Measurements from ENCODE around the gene WNT9A.

WNT9A gene

DNA sequence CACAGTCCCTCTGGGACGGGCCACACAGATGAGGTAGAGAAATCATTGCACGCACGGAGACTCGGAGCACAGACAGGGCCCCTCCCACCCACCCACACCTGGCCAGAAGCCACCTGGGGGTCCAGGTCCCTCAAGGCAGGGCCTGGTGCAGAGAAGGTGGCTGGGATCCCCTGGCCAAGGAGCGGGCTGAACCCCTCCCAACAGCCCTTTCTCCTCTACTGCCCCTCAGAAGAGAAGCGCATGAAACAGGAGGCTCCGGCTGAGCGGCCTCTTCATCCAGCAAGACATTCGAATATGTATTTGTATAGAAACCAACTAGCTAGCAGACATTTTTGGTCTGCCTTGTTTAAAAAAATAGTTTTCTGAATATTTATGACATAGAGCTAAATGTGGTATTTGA is 29.0 kb downstream of the WNT9A start:
- TF ChIP-seq, protein P1, sequence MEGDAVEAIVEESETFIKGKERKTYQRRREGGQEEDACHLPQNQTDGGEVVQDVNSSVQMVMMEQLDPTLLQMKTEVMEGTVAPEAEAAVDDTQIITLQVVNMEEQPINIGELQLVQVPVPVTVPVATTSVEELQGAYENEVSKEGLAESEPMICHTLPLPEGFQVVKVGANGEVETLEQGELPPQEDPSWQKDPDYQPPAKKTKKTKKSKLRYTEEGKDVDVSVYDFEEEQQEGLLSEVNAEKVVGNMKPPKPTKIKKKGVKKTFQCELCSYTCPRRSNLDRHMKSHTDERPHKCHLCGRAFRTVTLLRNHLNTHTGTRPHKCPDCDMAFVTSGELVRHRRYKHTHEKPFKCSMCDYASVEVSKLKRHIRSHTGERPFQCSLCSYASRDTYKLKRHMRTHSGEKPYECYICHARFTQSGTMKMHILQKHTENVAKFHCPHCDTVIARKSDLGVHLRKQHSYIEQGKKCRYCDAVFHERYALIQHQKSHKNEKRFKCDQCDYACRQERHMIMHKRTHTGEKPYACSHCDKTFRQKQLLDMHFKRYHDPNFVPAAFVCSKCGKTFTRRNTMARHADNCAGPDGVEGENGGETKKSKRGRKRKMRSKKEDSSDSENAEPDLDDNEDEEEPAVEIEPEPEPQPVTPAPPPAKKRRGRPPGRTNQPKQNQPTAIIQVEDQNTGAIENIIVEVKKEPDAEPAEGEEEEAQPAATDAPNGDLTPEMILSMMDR (IDR thresholded peaks at IDR 0.05; ENCODE audit: low read depth, low read length) = no peak
- no peak overlapping the region for H3K4me3 ChIP-seq (replicated peaks in 1 of 2; ENCODE audit: low read depth in 2 of 2, low read length in 2 of 2)
- no peak for DNase-seq (ENCODE audit: low read depth in 2 of 2)

DNA sequence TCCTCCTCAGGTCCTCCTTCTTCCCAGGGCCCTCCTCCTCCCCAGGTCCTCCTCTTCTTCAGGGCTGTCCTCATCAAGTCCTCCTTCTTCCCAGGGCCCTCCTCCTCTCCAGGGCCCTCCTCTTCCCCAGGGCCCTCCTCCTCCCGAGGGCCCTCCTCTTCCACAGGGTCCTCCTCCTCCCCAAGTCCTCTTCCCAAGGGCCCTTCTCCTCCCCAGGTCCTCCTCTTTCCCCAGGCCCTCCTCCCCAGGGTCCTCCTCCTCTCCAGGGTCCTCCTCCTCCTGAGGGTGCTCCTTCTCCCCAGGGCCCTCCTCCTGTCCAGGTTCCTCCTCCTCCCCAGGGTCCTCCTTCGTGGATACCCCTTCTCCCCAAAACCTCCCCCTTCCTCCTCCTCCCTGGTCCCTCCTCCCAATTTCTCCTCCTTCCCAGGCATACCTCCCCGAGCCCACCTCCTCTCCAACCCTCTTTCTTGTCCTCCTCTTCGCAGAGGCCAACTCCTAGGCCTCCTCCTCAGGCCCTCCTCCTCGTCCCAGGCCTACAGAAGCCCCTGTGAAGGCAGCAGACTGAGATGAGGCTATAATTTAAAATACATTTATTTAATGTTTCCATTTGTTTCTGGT is 29.5 kb downstream of the WNT9A start:
- no peak for DNase-seq (ENCODE audit: low read depth in 2 of 2)
- TF ChIP-seq, protein P1 (IDR thresholded peaks at IDR 0.05; ENCODE audit: low read depth, low read length) = no peak
- no peak overlapping the region for H3K4me3 ChIP-seq (replicated peaks in 1 of 2; ENCODE audit: low read depth in 2 of 2, low read length in 2 of 2)

DNA sequence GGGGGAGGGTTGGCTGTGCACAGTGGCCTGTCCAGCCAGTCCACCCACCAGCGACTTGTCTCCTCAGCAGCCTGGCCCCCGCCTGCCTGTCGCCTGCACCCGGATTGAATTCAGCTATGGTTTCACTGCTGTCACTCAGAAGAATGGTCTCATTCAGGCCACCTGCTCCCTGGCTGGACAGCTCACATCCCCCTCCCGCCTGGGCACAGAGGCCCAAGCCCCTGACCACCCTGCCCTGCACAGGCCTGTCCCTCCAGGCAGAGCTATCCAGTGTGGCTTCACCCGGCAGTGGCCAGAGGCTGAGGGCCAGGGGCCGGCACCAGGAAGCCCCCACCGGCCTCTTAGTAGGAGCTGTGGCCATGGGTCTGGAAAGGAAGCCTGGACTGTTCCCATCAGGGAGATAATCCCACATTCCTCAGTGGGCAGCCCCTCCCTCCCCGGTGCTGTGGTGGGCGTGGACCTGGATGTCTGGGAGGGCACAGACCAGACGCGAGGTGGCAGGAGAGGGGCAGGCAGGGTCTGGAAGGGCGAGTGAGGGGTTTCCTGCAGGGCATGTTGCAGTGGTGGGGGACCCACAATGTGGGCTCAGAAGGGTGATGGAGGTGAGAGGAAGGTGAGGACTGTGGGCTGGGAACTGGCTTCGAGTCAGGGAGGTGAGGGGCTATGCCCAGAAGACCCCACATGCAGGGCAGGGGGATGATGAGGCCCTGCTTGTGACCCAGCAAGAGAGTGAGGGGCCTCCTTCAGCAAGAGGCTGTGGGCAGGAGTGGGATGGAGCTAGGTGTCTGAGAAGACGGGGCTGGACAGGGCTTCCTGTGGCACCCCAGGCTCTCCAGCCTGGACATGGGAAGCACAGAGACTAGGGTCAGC is 30.4 kb downstream of the WNT9A start:
- H3K4me3 ChIP-seq (replicated peaks in 1 of 2; ENCODE audit: low read depth in 2 of 2, low read length in 2 of 2) = no peak overlapping the region
- DNase-seq (ENCODE audit: low read depth in 2 of 2) = no peak
- TF ChIP-seq, protein P1 (IDR thresholded peaks at IDR 0.05; ENCODE audit: low read depth, low read length) = no peak

DNA sequence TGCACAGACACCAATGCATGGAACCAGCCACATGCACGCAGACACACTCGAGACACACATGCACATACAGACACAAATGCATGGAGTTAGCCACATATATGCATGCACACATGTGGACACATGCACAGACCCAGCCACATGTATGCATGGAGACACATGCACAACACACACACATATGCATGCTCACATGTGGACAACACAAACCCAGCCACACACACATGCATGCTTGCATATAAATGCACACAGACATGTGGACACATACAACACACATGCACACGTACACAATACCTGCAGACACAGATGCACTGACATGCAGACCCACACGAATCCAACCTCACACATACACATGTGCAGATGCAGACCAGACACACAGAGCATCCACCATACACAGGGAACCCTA is 31.1 kb downstream of the WNT9A start:
- DNase-seq (ENCODE audit: low read depth in 2 of 2) = no peak
- TF ChIP-seq, protein P1 (IDR thresholded peaks at IDR 0.05; ENCODE audit: low read depth, low read length) = no peak
- no peak overlapping the region for H3K4me3 ChIP-seq (replicated peaks in 1 of 2; ENCODE audit: low read depth in 2 of 2, low read length in 2 of 2)

DNA sequence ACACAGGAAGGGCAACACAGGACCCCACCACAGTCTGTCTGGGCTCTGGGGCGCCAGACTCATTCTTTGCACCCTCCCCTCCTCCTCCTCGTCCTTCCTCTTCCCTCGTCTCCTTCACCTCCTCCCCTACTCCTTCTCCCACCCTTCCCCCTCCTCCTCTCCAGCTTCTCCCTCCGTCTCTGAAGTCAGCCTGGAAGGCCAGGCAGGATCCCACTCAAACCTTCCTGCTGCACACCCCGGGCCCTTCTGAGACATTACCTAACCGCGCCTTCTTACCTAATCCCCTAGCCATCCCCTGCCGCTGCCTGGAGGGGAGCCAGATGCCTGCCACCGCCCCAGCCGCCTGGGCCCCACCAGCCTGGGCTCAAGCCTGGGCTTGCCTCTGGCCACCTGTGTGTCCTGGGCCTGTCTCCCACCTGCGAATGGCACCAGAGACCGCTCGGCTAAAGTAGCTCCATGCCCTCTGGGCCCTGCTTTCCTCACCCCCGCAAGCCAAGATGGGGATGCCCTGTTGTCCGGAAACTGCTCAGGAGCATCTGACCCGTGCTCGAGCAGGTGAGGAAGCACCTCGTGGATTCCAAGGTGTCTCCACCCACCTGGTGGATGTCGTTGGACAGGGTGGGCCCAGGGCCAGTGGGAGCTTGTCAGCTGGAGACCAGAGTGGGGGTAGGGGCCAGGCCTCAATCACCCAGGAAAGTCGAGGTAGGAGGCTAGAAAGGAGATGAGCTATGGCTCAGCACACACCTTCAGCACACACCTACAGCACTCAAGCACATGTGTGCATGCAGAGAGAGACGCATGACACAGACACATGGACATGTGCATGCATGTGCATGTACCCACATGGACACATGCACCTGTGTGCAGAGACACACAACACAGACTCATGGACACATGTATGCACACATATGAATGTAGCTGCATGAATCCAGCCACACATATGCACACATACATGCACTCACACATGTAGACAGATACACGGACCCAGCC is 31.9 kb downstream of the WNT9A start:
- H3K4me3 ChIP-seq (replicated peaks in 1 of 2; ENCODE audit: low read depth in 2 of 2, low read length in 2 of 2) = no peak overlapping the region
- TF ChIP-seq, protein P1 (IDR thresholded peaks at IDR 0.05; ENCODE audit: low read depth, low read length) = no peak
- DNase-seq (ENCODE audit: low read depth in 2 of 2) = no peak

DNA sequence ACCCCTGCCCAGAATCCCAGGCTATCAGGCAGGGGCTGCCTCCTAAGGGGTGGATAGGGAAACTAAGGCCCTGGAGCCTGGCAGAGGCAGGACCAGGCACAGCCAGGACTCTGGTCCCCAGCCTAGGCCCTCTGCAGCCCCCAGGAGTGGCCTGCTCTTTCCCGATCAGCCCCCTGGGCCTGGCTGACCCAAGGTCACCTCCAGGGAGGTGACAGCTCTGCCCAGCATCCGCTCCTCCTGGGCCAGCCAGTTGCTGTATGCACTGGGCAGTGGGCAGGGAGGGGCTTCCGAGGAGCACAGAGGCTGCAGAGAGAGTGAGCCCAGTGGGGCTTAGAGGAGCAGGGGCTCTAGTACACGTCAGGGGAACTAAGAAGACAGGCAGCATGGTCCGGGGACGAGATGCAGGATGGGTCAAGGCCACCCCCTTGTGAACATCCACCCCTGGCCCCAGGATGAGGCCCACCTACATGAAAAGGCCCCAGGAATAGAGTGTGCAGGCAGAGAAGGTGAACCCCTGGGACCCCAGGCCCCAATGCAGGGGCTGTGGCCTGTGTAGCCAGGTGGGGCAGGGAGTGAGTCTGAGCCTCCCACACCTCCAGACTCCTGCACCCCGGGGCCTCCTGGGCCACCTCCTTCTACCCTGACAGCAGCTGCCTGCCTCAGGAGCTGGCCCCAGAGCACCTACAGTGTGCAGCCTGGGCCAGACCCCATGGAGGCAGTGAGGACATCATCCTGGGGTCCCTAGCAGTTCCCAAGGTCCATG is 32.8 kb downstream of the WNT9A start:
- no peak overlapping the region for H3K4me3 ChIP-seq (replicated peaks in 1 of 2; ENCODE audit: low read depth in 2 of 2, low read length in 2 of 2)
- DNase-seq (ENCODE audit: low read depth in 2 of 2) = no peak
- TF ChIP-seq, protein P1 (IDR thresholded peaks at IDR 0.05; ENCODE audit: low read depth, low read length) = no peak

Data from cardiac fibroblast (primary cell).